IMR-90 (cell line): ENCODE measurements around the gene SYCP2. TPM values are rescaled to one million over a fixed set of nuclear protein-coding genes. Genes with fewer than 3 reads are reported as not detected.

Experiments
- ATAC-seq: fragments of 200-7000 bp; cut with Tn5 transposase; 2 replicates; pipeline ENCODE4 v1.9.1; 2020; ENCODE audit warnings: low read depth, mild to moderate bottlenecking, moderate library complexity
- BruUV-seq: library from RNA; stranded (reverse); fragments of 400-500 nt; replicated peaks from 2 replicates; lab custom pipeline; 2021; lab: Mats Ljungman, UMichigan
- CTCF ChIA-PET: fragments of 300-600 bp; formaldehyde crosslinking; extraction: SDS; loops from one replicate; lab custom pipeline; 2021; ENCODE audit warnings: antibody characterized with exemption; lab: Yijun Ruan, JAX
- POLR2A ChIA-PET: fragments of 300-600 bp; sonication (Branson Sonifier 250); formaldehyde crosslinking; loops from one replicate; lab custom pipeline; 2022; ENCODE audit warnings: antibody characterized with exemption; ENCODE audit not compliant: unreplicated experiment; lab: Charles Lee
- DNase-seq: peaks from one replicate; pipeline ENCODE4 v3.0.0; 2013
- H2AFZ ChIP-seq: replicated peaks from 2 replicates; pipeline ENCODE3; 2013; ENCODE audit warnings: low read length, mild to moderate bottlenecking; ENCODE audit not compliant: poor library complexity
- H2AK5ac ChIP-seq: 2 replicates; pipeline ENCODE4 v1.6.1; 2013; ENCODE audit warnings: low read depth, low read length, inconsistent platforms
- H2AK9ac ChIP-seq: replicated peaks from 2 replicates; pipeline ENCODE3; 2013; ENCODE audit warnings: mild to moderate bottlenecking, low read depth, low read length, moderate library complexity; ENCODE audit not compliant: poor library complexity
- H2BK120ac ChIP-seq: 2 replicates; pipeline ENCODE4 v1.6.1; 2013; ENCODE audit warnings: low read depth, low read length, inconsistent platforms
- H2BK15ac ChIP-seq: 3 replicates; pipeline ENCODE4 v1.6.1; 2013; ENCODE audit warnings: low read depth, low read length, inconsistent platforms
- H2BK20ac ChIP-seq: 2 replicates; pipeline ENCODE4 v1.6.1; 2013; ENCODE audit warnings: low read depth, mild to moderate bottlenecking, inconsistent platforms, low read length, moderate library complexity
- H2BK5ac ChIP-seq: 2 replicates; pipeline ENCODE4 v1.6.1; 2013; ENCODE audit warnings: mild to moderate bottlenecking, low read depth, low read length, inconsistent platforms; ENCODE audit not compliant: poor library complexity, severe bottlenecking
- H3K14ac ChIP-seq: replicated peaks from 2 replicates; pipeline ENCODE4 v1.6.1; 2013; ENCODE audit warnings: low read depth, low read length, inconsistent platforms
- H3K18ac ChIP-seq: 2 replicates; pipeline ENCODE4 v1.6.1; 2013; ENCODE audit warnings: low read depth, low read length, control low read depth
- H3K23ac ChIP-seq: 2 replicates; pipeline ENCODE4 v1.6.1; 2013; ENCODE audit warnings: low read depth, low read length, inconsistent platforms
- H3K27ac ChIP-seq: 2 replicates; pipeline ENCODE4 v1.5.1; 2013; ENCODE audit warnings: mild to moderate bottlenecking, control low read depth, low read length; ENCODE audit not compliant: insufficient read depth
- H3K27me3 ChIP-seq: 2 replicates; pipeline ENCODE4 v1.6.1; 2013; ENCODE audit warnings: low read length; ENCODE audit not compliant: control insufficient read depth, insufficient read depth
- H3K36me3 ChIP-seq: 2 replicates; pipeline ENCODE4 v1.6.1; 2013; ENCODE audit warnings: low read length, mixed read lengths; ENCODE audit not compliant: control insufficient read depth, insufficient read depth
- H3K4ac ChIP-seq: 2 replicates; pipeline ENCODE4 v1.6.1; 2013; ENCODE audit warnings: low read depth, low read length, inconsistent platforms
- H3K4me1 ChIP-seq: 2 replicates; pipeline ENCODE4 v1.6.1; 2013; ENCODE audit warnings: low read length, mixed read lengths; ENCODE audit not compliant: control insufficient read depth, insufficient read depth
- H3K4me2 ChIP-seq: 2 replicates; pipeline ENCODE4 v1.6.1; 2013; ENCODE audit warnings: low read depth, mild to moderate bottlenecking, control low read depth, low read length, moderate library complexity
- H3K4me3 ChIP-seq: 2 replicates; pipeline ENCODE4 v1.5.1; 2013; ENCODE audit warnings: low read depth, mild to moderate bottlenecking, control low read depth, low read length, moderate library complexity; ENCODE audit not compliant: insufficient read depth
- H3K56ac ChIP-seq: 2 replicates; pipeline ENCODE4 v1.6.1; 2013; ENCODE audit warnings: low read length, inconsistent platforms; ENCODE audit not compliant: insufficient read depth; ENCODE audit errors: extremely low read depth
- H3K79me1 ChIP-seq, 2 experiments: 2 replicates each; pipeline ENCODE4 v1.6.1; 2013; ENCODE audit warnings: low read length in 2 of 2, inconsistent platforms in 1 of 2, low read depth in 1 of 2
- H3K9ac ChIP-seq: 2 replicates; pipeline ENCODE4 v1.6.1; 2013; ENCODE audit warnings: low read depth, low read length, control low read depth
- H3K9me1 ChIP-seq: 2 replicates; pipeline ENCODE4 v1.6.1; 2013; ENCODE audit warnings: low read length, inconsistent platforms; ENCODE audit not compliant: insufficient read depth
- H3K9me3 ChIP-seq: 2 replicates; pipeline ENCODE4 v1.6.1; 2013; ENCODE audit warnings: low read length; ENCODE audit not compliant: control insufficient read depth, insufficient read depth
- H4K20me1 ChIP-seq: 2 replicates; pipeline ENCODE4 v1.6.1; 2013; ENCODE audit warnings: low read length, inconsistent platforms; ENCODE audit not compliant: insufficient read depth
- H4K5ac ChIP-seq: 2 replicates; pipeline ENCODE4 v1.6.1; 2013; ENCODE audit warnings: mild to moderate bottlenecking, low read depth, low read length, control low read depth
- H4K8ac ChIP-seq, 2 experiments: 2 replicates each; pipeline ENCODE4 v1.6.1; 2013; ENCODE audit warnings: low read depth in 2 of 2, low read length in 2 of 2, control low read depth in 1 of 2, inconsistent platforms in 1 of 2
- H4K91ac ChIP-seq: 2 replicates; pipeline ENCODE4 v1.6.1; 2013; ENCODE audit warnings: low read depth, low read length, inconsistent platforms; ENCODE audit not compliant: insufficient read depth
- CEBPB ChIP-seq: IDR thresholded peaks from 2 replicates; pipeline ENCODE4 v1.6.1; 2012; ENCODE audit warnings: low read depth, low read length, improper control_type of control experiment
- ELK1 ChIP-seq: fragments of 150-350 bp; IDR thresholded peaks from 2 replicates; pipeline ENCODE4 v1.6.1; 2016; ENCODE audit warnings: low read depth, mild to moderate bottlenecking, low read length, moderate library complexity, borderline replicate concordance
- MAFK ChIP-seq: IDR thresholded peaks from 2 replicates; pipeline ENCODE4 v1.6.1; 2012; ENCODE audit warnings: low read depth, low read length, improper control_type of control experiment
- MAZ ChIP-seq: IDR thresholded peaks from 2 replicates; pipeline ENCODE4 v1.6.1; 2012; ENCODE audit warnings: low read depth, mild to moderate bottlenecking, low read length, improper control_type of control experiment, moderate library complexity, borderline replicate concordance
- MXI1 ChIP-seq: IDR thresholded peaks from 2 replicates; pipeline ENCODE4 v1.6.1; 2012; ENCODE audit warnings: low read depth, mild to moderate bottlenecking, low read length, moderate library complexity, borderline replicate concordance
- RFX5 ChIP-seq: IDR thresholded peaks from 2 replicates; pipeline ENCODE4 v1.8.0; 2012; ENCODE audit warnings: low read depth, mild to moderate bottlenecking, low read length, moderate library complexity
- USF2 ChIP-seq: fragments of 150-350 bp; IDR thresholded peaks from 2 replicates; pipeline ENCODE4 v1.6.1; 2017; ENCODE audit warnings: mild to moderate bottlenecking, antibody characterized with exemption, low read length, low read depth
- WGBS, 2 experiments: methylation state at CpG; one replicate each; pipeline versions ENCODE4 v1.1.5 to v1.1.7; 2013; ENCODE audit warnings: missing lambda C conversion rate in 2 of 2; ENCODE audit not compliant: insufficient read length in 1 of 2; ENCODE audit errors: extremely low coverage in 2 of 2; 5-methylcytosine and 5-hydroxymethylcytosine counted together
- dilution Hi-C: fragments of 300-500 bp; cut with HindIII; formaldehyde crosslinking; loops from one replicate; pipeline ENCODE4 v1.14.3; 2018; ENCODE audit warnings: low sequenced_read_pairs; ENCODE audit not compliant: unreplicated experiment
- in situ Hi-C: fragments of 300-500 bp; cut with MboI; formaldehyde crosslinking; loops from 3 replicates; pipeline ENCODE4 v1.14.3; 2019; ENCODE audit warnings: low sequenced_read_pairs, inconsistent platforms, mixed read lengths
- intact Hi-C: fragments of 100-400 bp; cut with micrococcal nuclease; formaldehyde crosslinking; loops from 2 replicates; pipeline ENCODE4 v1.10.0; 2022
- polyA plus RNA-seq, 3 experiments: library from polyadenylated mRNA; depleted of rRNA; stranded (reverse); fragments of >200 nt; gene quantifications; 2 replicates each; pipeline ENCODE4 v1.2.3, GENCODE V29; 2012; ENCODE audit warnings: low replicate concordance in 1 of 3
- total RNA-seq: library from RNA; depleted of rRNA; stranded (reverse); fragments of >200 nt; gene quantifications from 2 replicates; pipeline ENCODE4 v1.2.3, GENCODE V29; 2012

Gene SYCP2
- total and polyA plus RNA-seq, 2 of the 4 experiments (the other 2 are of a cell fraction), result 0.18 to 0.31 TPM

- H3K4me2 ChIP-seq, result peak overlapping the region; percentile 88
- peaks cover 10 to 16% of the 10 kb centered on the region in 2 experiments for H3K79me1 ChIP-seq
- CTCF ChIA-PET, result interaction anchor here (2.7 kb wide), 1 partner anchor 11 kb away, joined by 5 read pairs; no protein-coding TSS in a partner anchor
- no peak for ATAC-seq
- no peak overlapping the region for H2AFZ ChIP-seq
- H2AK5ac ChIP-seq, result no peak overlapping the region
- H4K8ac ChIP-seq, result no peak overlapping the region
- no peak overlapping the region for H3K14ac ChIP-seq
- in situ Hi-C loops (no loop called here), intact Hi-C loops (no loop called here), dilution Hi-C loops (no loop called here)
- H3K23ac ChIP-seq, result no peak overlapping the region
- H3K9ac ChIP-seq, result peak overlapping the region; percentile 3; the same call in 1 of the 2 replicates
- no peak overlapping the region for H3K4ac ChIP-seq
- H2BK15ac ChIP-seq, result no peak overlapping the region
- WGBS, 2 experiments, result 20% methylated on average over 1 of the region's 4 CpGs; no CpG with 5 or more reads in 1 of the 2 experiments
- peak overlapping the region; percentile 37 for H2BK5ac ChIP-seq
- no peaks in the 10 kb centered on the region for H3K36me3 ChIP-seq
- peaks cover 13% of the 10 kb centered on the region for H4K20me1 ChIP-seq
- no peak overlapping the region for H3K18ac ChIP-seq
- BruUV-seq, result no TSS peak
- no peak overlapping the region for H4K5ac ChIP-seq
- no peak overlapping the region; the same call in 1 of the 2 replicates for H3K4me3 ChIP-seq
- H3K27me3 ChIP-seq, result no peaks in the 10 kb centered on the region
- H4K91ac ChIP-seq, result no peak overlapping the region
- no peak overlapping the region for H2BK120ac ChIP-seq
- no peak overlapping the region for H3K27ac ChIP-seq
- H2BK20ac ChIP-seq, result no peak overlapping the region
- H3K9me3 ChIP-seq, result no peaks in the 10 kb centered on the region
- DNase-seq, result peak; percentile 68
- POLR2A ChIA-PET, result no interaction called here
- TF ChIP-seq USF2 (no peak), MAFK (no peak), CEBPB (no peak), ELK1 (no peak), MXI1 (no peak), RFX5 (no peak), MAZ (no peak)
- no peak overlapping the region for H3K56ac ChIP-seq
- H3K4me1 ChIP-seq, result peaks cover 9% of the 10 kb centered on the region
- H2AK9ac ChIP-seq, result no peak overlapping the region
- no peaks in the 10 kb centered on the region for H3K9me1 ChIP-seq
Measured at GRCh38 chr20:59938221-59938620, 4.8 kb upstream of the SYCP2 start.
